NCI-H2029 treated with DMSO at 0.1 percent for 48 hours (cell line): Measurements from ENCODE around the gene DEGS1.

Experiments used
- DNase-seq: peaks from one replicate; lab custom pipeline; 2025; lab: John Stamatoyannopoulos, UW

DEGS1 gene

GRCh38 chr1:224216382-224216781 is 33.3 kb downstream of the DEGS1 start:
- DNase-seq: no peak

DNA sequence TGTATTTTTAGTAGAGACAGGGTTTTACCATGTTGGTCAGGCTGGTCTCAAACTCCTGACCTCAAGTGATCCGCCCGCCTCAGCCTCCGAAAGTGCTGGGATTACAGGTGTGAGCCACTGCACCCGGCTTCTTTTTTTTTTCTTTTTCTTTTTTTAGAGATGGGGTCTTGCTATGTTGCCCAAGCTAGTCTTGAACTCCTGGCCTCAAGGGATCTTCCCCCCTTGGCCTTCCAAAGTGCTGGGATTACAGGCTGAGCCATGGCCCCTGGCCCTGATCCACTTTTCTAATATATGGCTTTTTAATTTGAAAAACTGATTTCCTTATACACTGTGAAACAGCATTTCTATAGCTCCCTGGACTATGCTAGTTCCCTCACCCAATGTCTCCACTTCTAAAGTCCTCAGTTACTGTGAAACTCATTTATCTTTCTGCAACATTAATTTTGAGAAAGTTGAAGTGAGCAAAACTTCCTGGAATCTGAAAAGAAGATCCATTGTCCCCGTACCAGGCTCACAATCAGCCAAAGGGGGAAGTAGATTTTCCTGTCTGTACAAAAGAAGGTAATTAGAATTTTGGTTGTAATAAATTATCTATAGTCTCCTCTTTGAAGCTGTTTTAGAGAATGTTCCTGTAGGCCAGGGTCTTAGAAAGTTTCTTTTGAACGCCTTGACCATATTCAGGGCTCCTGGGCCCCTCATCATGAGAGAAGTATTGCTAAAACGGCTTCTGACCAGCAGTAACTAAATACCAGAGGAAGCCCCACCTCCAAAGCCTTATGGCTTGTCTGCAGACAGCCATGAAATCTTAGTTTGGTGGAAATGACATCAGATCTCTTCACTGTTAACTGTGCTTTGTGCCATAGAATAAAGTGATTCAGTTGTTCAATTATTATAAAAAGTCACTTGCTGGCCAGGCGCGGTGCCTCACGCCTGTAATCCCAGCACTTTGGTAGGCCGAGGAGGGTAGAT is 34.9 kb downstream of the DEGS1 start:
- no peak for DNase-seq

GRCh38 chr1:224219011-224219611 is 36.1 kb downstream of the DEGS1 start:
- no peak for DNase-seq

GRCh38 chr1:224219612-224220059 is 36.6 kb downstream of the DEGS1 start:
- DNase-seq: no peak

DNA sequence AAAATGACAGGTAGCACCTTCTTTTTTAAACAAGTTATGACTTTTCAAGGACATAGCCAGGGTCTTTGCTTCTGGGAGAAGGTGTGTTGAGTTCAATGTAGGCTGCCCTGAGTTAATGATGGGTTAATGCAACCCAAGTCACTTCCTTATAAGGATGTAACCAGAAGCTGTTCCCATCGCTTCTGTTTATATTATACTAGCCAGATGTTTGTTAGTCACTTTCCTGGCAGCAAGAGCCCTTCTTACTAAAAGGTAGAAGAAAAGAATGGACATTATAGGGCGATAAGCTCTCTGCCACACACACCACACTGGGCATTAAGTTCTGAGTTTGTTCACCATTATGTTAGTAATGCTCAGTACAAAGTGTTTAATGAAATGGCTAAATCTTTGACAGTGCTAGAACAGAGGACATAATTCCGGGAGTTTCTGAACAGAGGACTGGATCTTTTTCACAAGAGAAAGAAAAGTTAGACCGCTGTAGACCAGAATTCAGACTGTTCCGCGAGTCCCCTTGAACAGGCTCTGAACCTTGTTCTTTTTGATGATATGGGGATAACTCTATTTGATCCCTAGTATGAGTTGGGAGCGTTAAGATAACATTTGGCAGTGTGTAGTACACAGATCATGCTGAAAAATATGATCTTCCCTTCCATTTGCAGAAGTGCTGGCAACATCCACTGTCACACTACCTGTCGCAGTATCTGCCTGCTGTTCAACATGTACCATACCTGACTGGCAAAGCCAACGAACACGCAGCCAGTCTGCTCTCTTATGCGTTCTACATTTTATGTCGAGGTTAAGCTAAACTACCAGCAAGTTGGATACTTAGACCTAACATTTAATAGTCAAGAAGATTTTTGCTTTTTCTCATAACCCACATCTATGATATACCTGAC is 41.0 kb downstream of the DEGS1 start:
- peak; percentile 47 for DNase-seq

- no peak for DNase-seq
Measured at GRCh38 chr1:224226849-224227502, 43.9 kb downstream of the DEGS1 start.

- DNase-seq: no peak
Measured at GRCh38 chr1:224234017-224234416, 51.0 kb downstream of the DEGS1 start.

DNA sequence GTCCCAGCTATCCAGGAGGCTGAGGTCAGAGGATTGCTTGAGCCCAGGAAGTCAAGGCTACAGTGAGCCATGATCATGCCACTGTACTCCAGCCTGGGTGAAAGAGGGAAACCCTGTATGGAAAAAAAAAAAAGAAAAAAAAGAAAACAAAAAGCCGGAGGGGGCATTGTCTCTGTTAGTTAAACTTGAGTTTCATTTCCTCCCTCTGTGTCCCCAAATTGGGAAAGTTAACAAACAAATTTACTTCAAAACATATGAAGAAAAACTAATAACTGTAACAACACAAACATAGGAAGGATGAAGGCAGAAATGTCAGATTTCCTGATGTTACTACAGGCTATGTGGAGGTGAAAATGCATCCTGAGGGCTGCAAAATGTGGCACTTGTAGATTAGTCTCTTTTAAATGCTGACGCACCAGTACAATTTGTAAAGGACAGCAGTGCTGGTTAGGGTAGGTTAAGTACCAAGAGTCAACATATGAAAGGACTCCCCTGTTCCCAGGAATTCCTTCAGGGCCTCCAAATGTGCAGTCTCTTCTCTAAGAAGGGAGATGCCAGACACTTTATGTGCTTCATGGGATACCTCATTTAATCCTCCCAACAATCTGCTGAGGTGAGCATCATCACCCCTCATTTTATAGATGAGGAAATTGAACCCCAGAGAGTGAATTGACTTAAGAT is 52.9 kb downstream of the DEGS1 start:
- no peak for DNase-seq

GRCh38 chr1:224237119-224237881 is 54.3 kb downstream of the DEGS1 start:
- no peak for DNase-seq

DNA sequence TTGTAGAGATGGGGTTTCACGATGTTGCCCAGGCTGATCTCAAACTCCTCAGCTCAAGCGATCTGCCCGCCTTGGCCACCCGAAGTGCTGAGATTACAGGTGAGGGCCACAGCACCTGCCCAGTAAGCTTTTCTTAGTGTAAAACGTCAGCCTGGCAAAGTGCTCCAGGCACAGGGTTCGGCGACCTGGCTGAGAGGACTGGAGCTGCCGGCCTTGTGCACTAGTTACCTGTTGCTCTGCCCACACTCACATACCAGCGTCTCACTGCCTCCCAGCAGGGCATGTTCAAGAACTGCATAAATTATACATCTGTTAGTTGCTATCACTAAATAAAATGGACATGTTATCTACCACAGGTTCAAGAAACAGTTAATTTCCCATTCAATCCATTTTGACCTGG is 55.2 kb downstream of the DEGS1 start:
- no peak for DNase-seq

DNA sequence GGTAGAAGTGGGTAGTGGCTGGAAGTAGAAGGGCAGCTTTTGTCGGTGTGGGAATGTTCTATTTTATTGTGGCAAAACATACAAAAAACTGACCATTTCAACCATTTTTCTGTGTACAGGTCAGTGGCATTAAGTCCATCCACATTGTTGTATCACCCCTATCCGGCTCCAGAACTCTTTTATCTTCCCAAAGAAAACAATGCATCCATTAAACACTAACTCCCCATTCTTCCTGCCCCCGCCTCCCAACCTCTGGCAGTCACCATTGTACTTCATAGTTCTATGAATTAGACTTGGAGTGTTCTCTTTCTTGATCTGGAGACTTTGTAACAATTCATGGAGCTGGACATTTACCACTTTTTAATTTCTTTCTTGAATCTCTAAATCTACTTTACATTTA is 55.7 kb downstream of the DEGS1 start:
- DNase-seq: no peak
